K562 (cell line): ENCODE data around the gene COL16A1. TPM values are rescaled to one million over a fixed set of nuclear protein-coding genes. Genes with fewer than 3 reads are reported as not detected.

Experiments
- ATAC-seq: fragments of 200-7000 bp; cut with Tn5 transposase; 3 replicates; pipeline ENCODE4 v1.9.1; 2020; ENCODE audit warnings: moderate library complexity
- BruUV-seq: library from RNA; stranded (reverse); fragments of 400-500 nt; replicated peaks from 2 replicates; lab custom pipeline; 2021; lab: Mats Ljungman, UMichigan
- CTCF ChIA-PET: fragments of 300-600 bp; formaldehyde crosslinking; extraction: SDS; loops from one replicate; lab custom pipeline; 2021; ENCODE audit warnings: low intra/inter-chr PET ratio; lab: Yijun Ruan, JAX
- POLR2A ChIA-PET: fragments of 300-600, 350-650 bp; sonication (Branson Sonifier 250); formaldehyde crosslinking; extraction: SDS; loops from one replicate; lab custom pipeline; 2021; ENCODE audit warnings: antibody characterized with exemption, inconsistent platforms; lab: Yijun Ruan, JAX
- DNase-seq, 4 experiments: peaks; one replicate each; pipeline versions ENCODE4 v3.0.0 to v3.0.0-alpha.2; 2011 to 2018; ENCODE audit warnings: low spot score in 3 of 4, mixed read lengths in 3 of 4; ENCODE audit errors: extremely low read depth in 1 of 4
- FAIRE-seq: peaks from 2 replicates; lab custom pipeline; 2011; peaks lifted over from hg19 to GRCh38; lab: Jason Lieb, UNC
- H2AFZ ChIP-seq: 2 replicates; pipeline ENCODE4 v1.6.0; 2011; ENCODE audit warnings: low read depth, low read length, control low read depth, inconsistent platforms
- H3K27ac ChIP-seq: fragments of 200-600 bp; 3 replicates; pipeline ENCODE4 v1.8.0; 2011; ENCODE audit warnings: low read depth, mild to moderate bottlenecking, control low read depth, inconsistent platforms, low read length, moderate library complexity, mixed read lengths; ENCODE audit errors: extremely low read depth
- H3K27me3 ChIP-seq, 2 experiments: fragments of 300-600 bp in 1 of 2; 2 replicates in 1 of 2; 3 replicates in 1 of 2; pipeline versions ENCODE4 v1.6.0 to v1.8.0; 2011; ENCODE audit warnings: inconsistent platforms in 2 of 2, low read length in 2 of 2, mild to moderate bottlenecking in 1 of 2, mixed read lengths in 1 of 2, moderate library complexity in 1 of 2; ENCODE audit not compliant: control insufficient read depth in 2 of 2, insufficient read depth in 2 of 2
- H3K36me3 ChIP-seq: fragments of 300-600 bp; 3 replicates; pipeline ENCODE4 v1.8.0; 2011; ENCODE audit warnings: mild to moderate bottlenecking, low read length, inconsistent platforms; ENCODE audit not compliant: control insufficient read depth, insufficient read depth
- H3K4me1 ChIP-seq, 2 experiments: fragments of 200-600 bp in 1 of 2; replicated peaks in 1 of 2; 2 replicates in 1 of 2; 3 replicates in 1 of 2; pipeline versions ENCODE4 v1.5.1 to v1.8.0; 2011; ENCODE audit warnings: inconsistent platforms in 2 of 2, low read length in 2 of 2, mild to moderate bottlenecking in 1 of 2, mixed read lengths in 1 of 2, moderate library complexity in 1 of 2; ENCODE audit not compliant: control insufficient read depth in 2 of 2, insufficient read depth in 2 of 2
- H3K4me2 ChIP-seq: 2 replicates; pipeline ENCODE4 v1.6.1; 2011; ENCODE audit warnings: low read length, control low read depth, inconsistent platforms, mixed read lengths; ENCODE audit not compliant: insufficient read depth
- H3K4me3 ChIP-seq: fragments of 200-600 bp; sonication (generic), shearing (Covaris generic); 2 replicates; pipeline ENCODE4 v1.5.1; 2016; ENCODE audit warnings: control low read depth, inconsistent platforms
- H3K79me2 ChIP-seq: fragments of 200-600 bp; 3 replicates; pipeline ENCODE4 v1.8.0; 2011; ENCODE audit warnings: low read length, inconsistent platforms; ENCODE audit not compliant: control insufficient read depth, insufficient read depth
- H3K9ac ChIP-seq, 2 experiments: 2 replicates each; pipeline versions ENCODE4 v1.6.0 to v1.6.1; 2011; ENCODE audit warnings: low read depth in 2 of 2, low read length in 2 of 2, control low read depth in 1 of 2, inconsistent platforms in 1 of 2, mild to moderate bottlenecking in 1 of 2, mixed read lengths in 1 of 2; ENCODE audit not compliant: insufficient read depth in 1 of 2
- H3K9me1 ChIP-seq: one replicate; pipeline ENCODE4 v1.6.0; 2011; ENCODE audit warnings: inconsistent platforms, mild to moderate bottlenecking, low read length, moderate library complexity; ENCODE audit not compliant: control insufficient read depth, insufficient read depth
- H3K9me3 ChIP-seq: replicated peaks from 2 replicates; pipeline ENCODE4 v1.5.1; 2011; ENCODE audit warnings: low read depth, low read length, inconsistent platforms; ENCODE audit not compliant: control insufficient read depth, insufficient read depth
- H4K20me1 ChIP-seq: replicated peaks from 2 replicates; pipeline ENCODE4 v1.6.1; 2011; ENCODE audit warnings: low read length, inconsistent platforms, mixed read lengths; ENCODE audit not compliant: control insufficient read depth, insufficient read depth
- MYC ChIP-seq, 2 experiments: fragments of 250-450 bp in 1 of 2; sonication (Bioruptor Pico) in 1 of 2; IDR thresholded peaks; 2 replicates each; pipeline versions ENCODE4 v1.5.1 to v1.6.1; 2012 to 2021; ENCODE audit warnings: low read depth in 2 of 2, borderline replicate concordance in 1 of 2, improper control_type of control experiment in 1 of 2, low read length in 1 of 2, mild to moderate bottlenecking in 1 of 2, moderate library complexity in 1 of 2
- MYNN ChIP-seq, 2 experiments: sonication (generic); formaldehyde crosslinking in 1 of 2; IDR thresholded peaks; 2 replicates each; pipeline versions ENCODE4 v1.5.0 to v1.6.1; 2016 to 2020; ENCODE audit warnings: antibody characterized with exemption in 1 of 2, missing genetic modification reagents in 1 of 2
- SMC3 ChIP-seq: conservative IDR thresholded peaks from 2 replicates; pipeline ENCODE4 v1.6.1; 2011; ENCODE audit warnings: low read depth, low read length, improper control_type of control experiment; ENCODE audit not compliant: insufficient read depth
- TAF15 ChIP-seq: fragments of 200-400 bp; formaldehyde crosslinking; IDR thresholded peaks from 2 replicates; pipeline ENCODE4 v1.6.1; 2017; ENCODE audit warnings: mild to moderate bottlenecking, low read depth, low read length, moderate library complexity
- TSHZ1 ChIP-seq: fragments of 250-450 bp; sonication (Bioruptor Pico); IDR thresholded peaks from 2 replicates; pipeline ENCODE4 v1.4.0; 2020; ENCODE audit warnings: mild to moderate bottlenecking, moderate library complexity
- WGBS: fragments of 100-300 bp; shearing (Covaris generic); methylation state at CpG from one replicate; pipeline ENCODE4 v1.1.6; 2016; ENCODE audit warnings: low coverage, mixed read lengths; ENCODE audit not compliant: insufficient coverage; ENCODE audit errors: missing lambda C conversion rate; 5-methylcytosine and 5-hydroxymethylcytosine counted together
- in situ Hi-C: fragments of 300-500 bp; cut with MboI; formaldehyde crosslinking; loops from 4 replicates; pipeline ENCODE4 v1.15.0; 2018; ENCODE audit warnings: inconsistent platforms, mixed read lengths
- intact Hi-C: fragments of 100-400 bp; cut with micrococcal nuclease; formaldehyde crosslinking; loops from 2 replicates; pipeline ENCODE4 v1.14.2; 2022
- polyA plus RNA-seq, 8 experiments: library from polyadenylated mRNA; depleted of rRNA in 4 of 8; stranded (reverse) in 5 of 8; unstranded in 3 of 8; fragments of >200 nt; fragmentation: Nextera tagmentation in 2 of 8; fragmentation: Illumina TruSeq in 1 of 8; extraction: Ambion mirVana in 2 of 8; extraction: Trizol in 1 of 8; gene quantifications; 2 replicates each; pipeline versions ENCODE4 v1.2.1 to v1.2.3, GENCODE V29; 2011 to 2014; ENCODE audit warnings: inconsistent platforms in 1 of 8, missing spikeins in 1 of 8
- total RNA-seq, 7 experiments: library from RNA; depleted of rRNA in 6 of 7; stranded (reverse); fragments of >200 nt in 6 of 7; fragmentation: Illumina TruSeq in 2 of 7; extraction: Trizol in 2 of 7; gene quantifications; 2 replicates each; pipeline versions ENCODE4 v1.2.1 to v1.2.3, GENCODE V29; 2011 to 2021; ENCODE audit warnings: low replicate concordance in 1 of 7
- TF ChIP-seq, protein P1 (sequence below): sonication (generic); formaldehyde crosslinking; IDR thresholded peaks from 2 replicates; pipeline ENCODE4 v1.8.1; 2023; ENCODE audit warnings: missing genetic modification reagents, mild to moderate bottlenecking, borderline replicate concordance
- TF ChIP-seq, protein P2 (sequence below): fragments of 450-650 bp; formaldehyde crosslinking; IDR thresholded peaks from 2 replicates; pipeline ENCODE4 v1.4.0; 2022; ENCODE audit warnings: missing genetic modification characterization

Gene COL16A1
- total and polyA plus RNA-seq, 9 of the 15 experiments (the other 6 are each of a cell fraction or from before 2014, with no cell fraction given), result 0.11 to 0.60 (median 0.11) TPM; not detected in 6

GRCh38 chr1:31745096-31745945 lies 41.5 kb upstream of the COL16A1 start:
- Histone ChIP-seq H2AFZ (no peak overlapping the region), H3K27ac (no peak overlapping the region), H3K9me3 (no peaks in the 10 kb centered on the region), H4K20me1 (peaks cover 21% of the 10 kb centered on the region; the same call in 1 of the 2 replicates), H3K79me2 (no peaks in the 10 kb centered on the region), H3K9ac (peak overlapping the region in 1 of 2 experiments; percentile 73; a peak in 2 of 4 replicates), H3K4me1 (peaks cover 5 to 47% of the 10 kb centered on the region in 2 experiments; a peak in 4 of 5 replicates), H3K9me1 (no peaks in the 10 kb centered on the region), H3K4me2 (no peak overlapping the region), H3K4me3 (no peak overlapping the region), H3K36me3 (no peaks in the 10 kb centered on the region), H3K27me3 (peaks cover 0 to 24% of the 10 kb centered on the region in 2 experiments)
- FAIRE-seq (peak; percentile 90), ATAC-seq (peak; percentile 95), DNase-seq (peak; percentile 86 to 94 (median 92))
- BruUV-seq, result no TSS peak
- in situ Hi-C loops (loop anchor here (5.0 kb wide), 1 partner anchor 78 kb away; no protein-coding TSS in a partner anchor), intact Hi-C loops (loop anchor here (1.0 to 5.0 kb wide), 2 partner anchors 33 to 81 kb away; no protein-coding TSS in a partner anchor)
- POLR2A ChIA-PET, result interaction anchor here (0.6 to 1.9 kb wide), 12 partner anchors 10 to 659 kb away, joined by 3 to 6 read pairs (median 4); no protein-coding TSS in a partner anchor
- 5% methylated on average over 4 of the region's 4 CpGs for WGBS
- CTCF ChIA-PET, result interaction anchor here (0.5 to 2.3 kb wide), 8 partner anchors 30 to 151 kb away, joined by 3 to 27 read pairs (median 4); no protein-coding TSS in a partner anchor
- no peak for TF ChIP-seq TAF15
- TF ChIP-seq MYC (IDR thresholded peaks at IDR 0.05; ENCODE audit: low read depth, low read length), result peak; percentile 71
- no peak for TF ChIP-seq MYC (CRISPR knock-in tag; IDR thresholded peaks at IDR 0.05; ENCODE audit: borderline replicate concordance, low read depth)
- TF ChIP-seq SMC3, result peak; percentile 88
- TF ChIP-seq TSHZ1 (CRISPR knock-in tag), result no peak
- TF ChIP-seq, protein P1, sequence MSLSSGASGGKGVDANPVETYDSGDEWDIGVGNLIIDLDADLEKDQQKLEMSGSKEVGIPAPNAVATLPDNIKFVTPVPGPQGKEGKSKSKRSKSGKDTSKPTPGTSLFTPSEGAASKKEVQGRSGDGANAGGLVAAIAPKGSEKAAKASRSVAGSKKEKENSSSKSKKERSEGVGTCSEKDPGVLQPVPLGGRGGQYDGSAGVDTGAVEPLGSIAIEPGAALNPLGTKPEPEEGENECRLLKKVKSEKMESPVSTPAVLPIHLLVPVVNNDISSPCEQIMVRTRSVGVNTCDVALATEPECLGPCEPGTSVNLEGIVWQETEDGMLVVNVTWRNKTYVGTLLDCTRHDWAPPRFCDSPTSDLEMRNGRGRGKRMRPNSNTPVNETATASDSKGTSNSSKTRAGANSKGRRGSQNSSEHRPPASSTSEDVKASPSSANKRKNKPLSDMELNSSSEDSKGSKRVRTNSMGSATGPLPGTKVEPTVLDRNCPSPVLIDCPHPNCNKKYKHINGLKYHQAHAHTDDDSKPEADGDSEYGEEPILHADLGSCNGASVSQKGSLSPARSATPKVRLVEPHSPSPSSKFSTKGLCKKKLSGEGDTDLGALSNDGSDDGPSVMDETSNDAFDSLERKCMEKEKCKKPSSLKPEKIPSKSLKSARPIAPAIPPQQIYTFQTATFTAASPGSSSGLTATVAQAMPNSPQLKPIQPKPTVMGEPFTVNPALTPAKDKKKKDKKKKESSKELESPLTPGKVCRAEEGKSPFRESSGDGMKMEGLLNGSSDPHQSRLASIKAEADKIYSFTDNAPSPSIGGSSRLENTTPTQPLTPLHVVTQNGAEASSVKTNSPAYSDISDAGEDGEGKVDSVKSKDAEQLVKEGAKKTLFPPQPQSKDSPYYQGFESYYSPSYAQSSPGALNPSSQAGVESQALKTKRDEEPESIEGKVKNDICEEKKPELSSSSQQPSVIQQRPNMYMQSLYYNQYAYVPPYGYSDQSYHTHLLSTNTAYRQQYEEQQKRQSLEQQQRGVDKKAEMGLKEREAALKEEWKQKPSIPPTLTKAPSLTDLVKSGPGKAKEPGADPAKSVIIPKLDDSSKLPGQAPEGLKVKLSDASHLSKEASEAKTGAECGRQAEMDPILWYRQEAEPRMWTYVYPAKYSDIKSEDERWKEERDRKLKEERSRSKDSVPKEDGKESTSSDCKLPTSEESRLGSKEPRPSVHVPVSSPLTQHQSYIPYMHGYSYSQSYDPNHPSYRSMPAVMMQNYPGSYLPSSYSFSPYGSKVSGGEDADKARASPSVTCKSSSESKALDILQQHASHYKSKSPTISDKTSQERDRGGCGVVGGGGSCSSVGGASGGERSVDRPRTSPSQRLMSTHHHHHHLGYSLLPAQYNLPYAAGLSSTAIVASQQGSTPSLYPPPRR, result 0 out of 2 replicates have a peak, but pooled peaks have one; percentile 56
- TF ChIP-seq, protein P2, sequence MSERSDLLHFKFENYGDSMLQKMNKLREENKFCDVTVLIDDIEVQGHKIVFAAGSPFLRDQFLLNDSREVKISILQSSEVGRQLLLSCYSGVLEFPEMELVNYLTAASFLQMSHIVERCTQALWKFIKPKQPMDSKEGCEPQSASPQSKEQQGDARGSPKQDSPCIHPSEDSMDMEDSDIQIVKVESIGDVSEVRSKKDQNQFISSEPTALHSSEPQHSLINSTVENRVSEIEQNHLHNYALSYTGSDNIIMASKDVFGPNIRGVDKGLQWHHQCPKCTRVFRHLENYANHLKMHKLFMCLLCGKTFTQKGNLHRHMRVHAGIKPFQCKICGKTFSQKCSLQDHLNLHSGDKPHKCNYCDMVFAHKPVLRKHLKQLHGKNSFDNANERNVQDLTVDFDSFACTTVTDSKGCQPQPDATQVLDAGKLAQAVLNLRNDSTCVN, result no peak
- 0 out of 2 replicates have a peak, but pooled peaks have one; percentile 52 for TF ChIP-seq MYNN (IDR thresholded peaks at IDR 0.05)
- no peak for TF ChIP-seq MYNN (CRISPR knock-in tag; IDR thresholded peaks at IDR 0.05)
